ENCODE measurements around the gene LMBR1. TPM values are rescaled to one million over a fixed set of nuclear protein-coding genes. Genes with fewer than 3 reads are reported as not detected.

The LMBR1 gene
- total RNA-seq, 6 experiments from 2014 or later = 33.1 to 37.8 (median 36.1) TPM

DNA sequence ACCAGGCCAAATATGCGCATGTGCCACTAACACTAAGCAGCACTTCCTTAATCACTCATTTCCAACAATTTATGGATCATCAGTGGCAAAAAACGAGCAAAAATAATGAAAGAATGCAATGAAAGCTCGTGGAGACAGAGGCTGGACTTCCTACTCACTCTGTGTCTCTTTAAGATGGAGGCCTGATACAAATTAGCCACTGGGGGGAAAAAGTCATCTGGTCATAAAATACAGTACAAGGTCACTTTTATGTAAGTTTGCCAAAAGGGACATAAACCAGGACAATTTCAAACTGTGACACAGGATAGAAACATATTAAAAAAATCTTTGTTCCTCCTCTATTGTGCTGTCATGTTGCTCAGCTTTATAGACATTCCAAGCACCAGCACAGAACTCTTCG lies 101.7 kb downstream of the LMBR1 start:
- Mint-ChIP-seq H3K36me3 (ENCODE audit: low read depth) (no peaks in the 10 kb centered on the region), H3K4me3 (no peak overlapping the region), H3K27me3 (ENCODE audit: insufficient read depth) (no peaks in the 10 kb centered on the region), H3K4me1 (ENCODE audit: low read depth) (no peaks in the 10 kb centered on the region), H3K27ac (no peak overlapping the region), H3K9me3 (no peaks in the 10 kb centered on the region)
- no peak for DNase-seq
- TF ChIP-seq, protein P1, sequence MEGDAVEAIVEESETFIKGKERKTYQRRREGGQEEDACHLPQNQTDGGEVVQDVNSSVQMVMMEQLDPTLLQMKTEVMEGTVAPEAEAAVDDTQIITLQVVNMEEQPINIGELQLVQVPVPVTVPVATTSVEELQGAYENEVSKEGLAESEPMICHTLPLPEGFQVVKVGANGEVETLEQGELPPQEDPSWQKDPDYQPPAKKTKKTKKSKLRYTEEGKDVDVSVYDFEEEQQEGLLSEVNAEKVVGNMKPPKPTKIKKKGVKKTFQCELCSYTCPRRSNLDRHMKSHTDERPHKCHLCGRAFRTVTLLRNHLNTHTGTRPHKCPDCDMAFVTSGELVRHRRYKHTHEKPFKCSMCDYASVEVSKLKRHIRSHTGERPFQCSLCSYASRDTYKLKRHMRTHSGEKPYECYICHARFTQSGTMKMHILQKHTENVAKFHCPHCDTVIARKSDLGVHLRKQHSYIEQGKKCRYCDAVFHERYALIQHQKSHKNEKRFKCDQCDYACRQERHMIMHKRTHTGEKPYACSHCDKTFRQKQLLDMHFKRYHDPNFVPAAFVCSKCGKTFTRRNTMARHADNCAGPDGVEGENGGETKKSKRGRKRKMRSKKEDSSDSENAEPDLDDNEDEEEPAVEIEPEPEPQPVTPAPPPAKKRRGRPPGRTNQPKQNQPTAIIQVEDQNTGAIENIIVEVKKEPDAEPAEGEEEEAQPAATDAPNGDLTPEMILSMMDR (IDR thresholded peaks at IDR 0.05) = no peak

DNA sequence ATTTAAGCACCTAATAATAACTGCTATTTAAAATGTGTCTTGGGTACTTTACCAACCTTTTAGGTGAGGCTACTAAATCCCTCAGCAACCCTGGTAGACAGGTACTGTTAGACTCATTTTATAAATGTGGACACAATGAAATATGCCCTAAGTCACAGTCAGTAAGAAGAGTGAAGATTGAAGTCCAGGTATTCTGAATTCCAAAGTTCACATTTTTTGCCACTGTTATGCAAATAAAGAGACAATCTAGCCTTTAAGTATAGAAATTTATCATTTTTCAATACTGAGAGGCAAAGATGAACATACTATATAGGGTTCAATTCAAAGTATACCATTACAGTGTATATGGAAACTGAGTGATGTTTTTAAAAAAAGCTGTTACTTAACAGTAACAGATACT lies 102.7 kb downstream of the LMBR1 start:
- Mint-ChIP-seq H3K9me3 (no peaks in the 10 kb centered on the region), H3K4me1 (ENCODE audit: low read depth) (no peaks in the 10 kb centered on the region), H3K4me3 (no peak overlapping the region), H3K27me3 (ENCODE audit: insufficient read depth) (no peaks in the 10 kb centered on the region), H3K36me3 (ENCODE audit: low read depth) (no peaks in the 10 kb centered on the region), H3K27ac (no peak overlapping the region)
- no peak for DNase-seq
- TF ChIP-seq, protein P1 (IDR thresholded peaks at IDR 0.05) = no peak

DNA sequence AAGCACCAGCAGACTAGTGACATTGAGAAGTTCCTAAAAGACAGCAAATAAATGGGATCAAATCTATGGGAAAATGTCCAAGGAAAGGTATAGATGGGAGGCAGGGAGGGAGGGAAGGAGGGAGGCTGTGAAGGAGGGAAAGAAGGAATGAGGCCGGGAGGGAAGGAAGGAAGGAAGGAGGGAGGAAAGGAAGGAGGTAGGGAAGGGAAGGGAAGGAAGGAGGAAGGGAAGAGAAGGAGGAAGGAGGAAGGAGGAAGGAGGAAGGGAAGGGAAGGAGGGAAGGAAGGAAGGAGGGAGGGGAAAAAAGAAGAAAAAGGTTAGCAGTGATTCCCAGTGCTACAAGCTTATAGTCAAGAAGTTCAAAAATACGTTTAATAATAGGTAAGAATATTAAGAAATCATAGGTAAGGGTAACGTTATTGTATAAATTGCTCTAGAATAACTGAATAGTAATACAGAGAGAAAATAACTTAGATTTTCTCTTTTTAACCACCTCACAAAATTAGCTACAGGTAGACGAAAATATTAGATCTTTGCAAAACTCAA lies 106.9 kb downstream of the LMBR1 start:
- H3K27ac Mint-ChIP-seq = no peak overlapping the region
- H3K4me3 Mint-ChIP-seq = no peak overlapping the region
- TF ChIP-seq, protein P1 (IDR thresholded peaks at IDR 0.05) = no peak

DNA sequence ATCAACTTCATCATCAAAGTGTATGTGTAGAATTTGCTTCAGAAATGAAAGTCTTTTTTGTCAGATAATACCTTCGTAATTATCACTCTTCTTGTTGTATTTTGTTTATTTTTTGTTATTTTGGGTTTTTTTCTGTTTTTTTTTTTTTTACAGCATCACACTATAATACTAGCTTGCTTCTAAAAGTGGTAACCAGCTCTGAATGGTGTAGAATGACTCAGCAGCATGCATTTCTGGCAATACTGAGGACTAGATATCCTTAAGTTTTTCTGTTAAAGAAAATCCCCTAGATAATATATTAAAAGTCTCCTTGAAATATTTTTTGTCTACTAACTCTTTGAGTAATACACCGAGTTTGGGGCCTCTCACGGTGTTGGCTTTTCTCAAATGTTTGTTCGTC lies 109.1 kb downstream of the LMBR1 start:
- peaks cover 10% of the 10 kb centered on the region; the same call in 1 of the 2 replicates for H3K4me1 Mint-ChIP-seq (ENCODE audit: low read depth)
- H3K27me3 Mint-ChIP-seq (ENCODE audit: insufficient read depth) = no peaks in the 10 kb centered on the region
- H3K9me3 Mint-ChIP-seq = no peaks in the 10 kb centered on the region
- no peak overlapping the region for H3K4me3 Mint-ChIP-seq
- TF ChIP-seq, protein P1 (IDR thresholded peaks at IDR 0.05) = no peak
- peak; percentile 9 for DNase-seq
- peak overlapping the region; percentile 10; the same call in 1 of the 2 replicates for H3K27ac Mint-ChIP-seq
- H3K36me3 Mint-ChIP-seq (ENCODE audit: low read depth) = peaks cover 5% of the 10 kb centered on the region

More for the DNA sequence above, 106.9 kb downstream of the LMBR1 start:
- Mint-ChIP-seq H3K4me1 (ENCODE audit: low read depth) (0 out of 2 replicates have a peak, but pooled peaks cover 7% of the 10 kb centered on the region), H3K9me3 (no peaks in the 10 kb centered on the region), H3K36me3 (ENCODE audit: low read depth) (peaks cover 5% of the 10 kb centered on the region), H3K27me3 (ENCODE audit: insufficient read depth) (no peaks in the 10 kb centered on the region)
- DNase-seq = no peak

DNA sequence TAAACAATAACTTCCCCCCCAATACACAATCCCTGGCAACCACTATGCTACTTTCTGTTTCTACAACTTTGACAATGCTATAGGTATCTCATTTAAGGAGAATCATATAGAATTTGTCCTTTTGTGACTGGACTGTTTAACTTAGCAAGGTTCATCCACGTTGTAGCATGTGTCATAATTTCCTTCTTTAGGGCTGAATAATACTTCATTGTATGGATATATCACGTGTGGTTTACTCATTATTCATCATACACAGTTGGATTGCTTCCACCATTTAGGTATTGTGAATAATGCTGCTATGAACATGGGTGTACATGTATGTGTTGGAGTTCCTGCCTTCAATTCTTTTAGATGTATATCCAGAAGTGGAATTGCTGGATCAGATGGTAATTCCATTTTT lies 111.0 kb downstream of the LMBR1 start:
- Mint-ChIP-seq H3K4me3 (no peak overlapping the region), H3K9me3 (no peaks in the 10 kb centered on the region), H3K27me3 (ENCODE audit: insufficient read depth) (no peaks in the 10 kb centered on the region), H3K36me3 (ENCODE audit: low read depth) (peaks cover 5% of the 10 kb centered on the region), H3K4me1 (ENCODE audit: low read depth) (peaks cover 28% of the 10 kb centered on the region), H3K27ac (no peak overlapping the region)
- no peak for DNase-seq
- TF ChIP-seq, protein P1 (IDR thresholded peaks at IDR 0.05) = no peak
